Cerebellar cortex (tissue), 1 donor: ENCODE measurements around the gene PIK3CA.
A peak's percentile ranks its signal among the peaks of the same experiment; 100 is the strongest.

ENCODE experiments used
- DNase-seq: peaks from one replicate; pipeline ENCODE4 v3.0.0-alpha.2; 2015; ENCODE audit warnings: low spot score

The PIK3CA gene

GRCh38 chr3:179158336-179159039 is 10.3 kb downstream of the PIK3CA start:
- DNase-seq = no peak

GRCh38 chr3:179163503-179163902 is 15.3 kb downstream of the PIK3CA start:
- DNase-seq = no peak

- no peak for DNase-seq
Observed at GRCh38 chr3:179164857-179165256, 16.7 kb downstream of the PIK3CA start.

GRCh38 chr3:179166561-179167201 is 18.5 kb downstream of the PIK3CA start:
- DNase-seq = no peak

GRCh38 chr3:179168918-179169317 is 20.8 kb downstream of the PIK3CA start:
- no peak for DNase-seq

- no peak for DNase-seq
Observed at GRCh38 chr3:179172546-179172945, 24.4 kb downstream of the PIK3CA start.

GRCh38 chr3:179174316-179174715 is 26.2 kb downstream of the PIK3CA start:
- DNase-seq = no peak

- DNase-seq = no peak
Observed at GRCh38 chr3:179174898-179175297, 26.7 kb downstream of the PIK3CA start.

- no peak for DNase-seq
Observed at GRCh38 chr3:179175358-179175757, 27.2 kb downstream of the PIK3CA start.

GRCh38 chr3:179177611-179178010 is 29.5 kb downstream of the PIK3CA start:
- DNase-seq = no peak

- no peak for DNase-seq
Observed at GRCh38 chr3:179179256-179179655, 31.1 kb downstream of the PIK3CA start.

GRCh38 chr3:179179979-179180759 is 32.0 kb downstream of the PIK3CA start:
- no peak for DNase-seq

- no peak for DNase-seq
Observed at GRCh38 chr3:179181021-179181472, 32.9 kb downstream of the PIK3CA start.

GRCh38 chr3:179181993-179182551 is 33.9 kb downstream of the PIK3CA start:
- no peak for DNase-seq

GRCh38 chr3:179182902-179183301 is 34.7 kb downstream of the PIK3CA start:
- no peak for DNase-seq

- DNase-seq = no peak
Observed at GRCh38 chr3:179184826-179185225, 36.7 kb downstream of the PIK3CA start.

- no peak for DNase-seq
Observed at GRCh38 chr3:179186426-179186825, 38.3 kb downstream of the PIK3CA start.

GRCh38 chr3:179189759-179190158 is 41.6 kb downstream of the PIK3CA start:
- peak; percentile 19 for DNase-seq

- no peak for DNase-seq
Observed at GRCh38 chr3:179190581-179190980, 42.4 kb downstream of the PIK3CA start.

GRCh38 chr3:179192542-179192941 is 44.4 kb downstream of the PIK3CA start:
- no peak for DNase-seq

- DNase-seq = no peak
Observed at GRCh38 chr3:179194931-179195330, 46.8 kb downstream of the PIK3CA start.

GRCh38 chr3:179196098-179196497 is 47.9 kb downstream of the PIK3CA start:
- DNase-seq = no peak

- DNase-seq = no peak
Observed at GRCh38 chr3:179196700-179197099, 48.5 kb downstream of the PIK3CA start.
